HG03064 (cell line): ENCODE results near the gene RND2.
"Not testable (repeated sequence)": the region's sequence is repeated elsewhere in the genome, so short reads cannot be mapped to it uniquely, and the experiment has no call there.

Experiments used
- ATAC-seq: cut with Tn5 transposase; IDR thresholded peaks from one replicate; pipeline ENCODE4 v1.9.1; 2021; ENCODE audit warnings: low read depth; ENCODE audit not compliant: unreplicated experiment

RND2 gene

GRCh38 chr17:43024407-43025289 lies at the start of gene RND2:
TSS of gene RND2 (plus strand) at chr17:43025231. CDS start at chr17:43025348, 117 bp downstream.
- no peak for ATAC-seq

- no peak for ATAC-seq
Observed at GRCh38 chr17:42975265-42975664, 49.8 kb upstream of the RND2 start.

- ATAC-seq, result not testable (repeated sequence)
Observed at GRCh38 chr17:42975701-42976100, 49.3 kb upstream of the RND2 start.

- ATAC-seq, result peak; percentile 17
Observed at GRCh38 chr17:42979511-42980273, 45.3 kb upstream of the RND2 start, which contains the start of gene PTGES3L. TSS of gene PTGES3L (minus strand) at chr17:42980080. CDS start at chr17:42980053, 27 bp downstream.

- ATAC-seq, result peak; percentile 70
Observed at GRCh38 chr17:42980274-42980765, 44.7 kb upstream of the RND2 start, which contains the start of gene RUNDC1. TSS of gene RUNDC1 (plus strand) at chr17:42980565. CDS start at chr17:42980577, 12 bp downstream.

- ATAC-seq, result peak; percentile 35
Observed at GRCh38 chr17:42980766-42981397, 44.1 kb upstream of the RND2 start.

- ATAC-seq, result no peak
Observed at GRCh38 chr17:42982266-42982665, 42.8 kb upstream of the RND2 start.

GRCh38 chr17:42985225-42985624 lies 39.8 kb upstream of the RND2 start:
- ATAC-seq, result no peak

GRCh38 chr17:42989141-42989540 lies 35.9 kb upstream of the RND2 start:
- no peak for ATAC-seq

- ATAC-seq, result no peak
Observed at GRCh38 chr17:42989726-42990652, 35.0 kb upstream of the RND2 start.

GRCh38 chr17:42991471-42991870 lies 33.6 kb upstream of the RND2 start:
- no peak for ATAC-seq

GRCh38 chr17:42992872-42993271 lies 32.2 kb upstream of the RND2 start:
- ATAC-seq, result no peak

- not testable (repeated sequence) for ATAC-seq
Observed at GRCh38 chr17:42993913-42994312, 31.1 kb upstream of the RND2 start.

GRCh38 chr17:42997390-42997983 lies 27.5 kb upstream of the RND2 start:
- no peak for ATAC-seq

- peak; percentile 85 for ATAC-seq
Observed at GRCh38 chr17:42997984-42998938, 26.8 kb upstream of the RND2 start, which contains the start of gene RPL27. TSS of gene RPL27 (plus strand) at chr17:42998419. CDS start at chr17:42998751, 332 bp downstream.

GRCh38 chr17:42999003-42999525 lies 26.0 kb upstream of the RND2 start:
- ATAC-seq, result no peak

- not testable (repeated sequence) for ATAC-seq
Observed at GRCh38 chr17:43000894-43001293, 24.1 kb upstream of the RND2 start.
